PC-9 (cell line): ENCODE measurements around the gene CTNNA3. TPM values are rescaled to one million over a fixed set of nuclear protein-coding genes. Genes with fewer than 3 reads are reported as not detected.
A peak's percentile ranks its signal among the peaks of the same experiment; 100 is the strongest.

ENCODE experiments used
- BruUV-seq: library from RNA; stranded (reverse); fragments of 400-500 nt; replicated peaks from 2 replicates; lab custom pipeline; 2021; lab: Mats Ljungman, UMichigan
- CTCF ChIA-PET: fragments of 300-600 bp; sonication (Branson Sonifier 250); formaldehyde crosslinking; loops from one replicate; lab custom pipeline; 2022; ENCODE audit warnings: antibody characterized with exemption; lab: Charles Lee
- POLR2A ChIA-PET: fragments of 300-600 bp; sonication (Branson Sonifier 250); formaldehyde crosslinking; loops from one replicate; lab custom pipeline; 2022; ENCODE audit warnings: antibody characterized with exemption; ENCODE audit not compliant: unreplicated experiment; lab: Charles Lee
- DNase-seq, 2 experiments: peaks; one replicate each; pipeline versions ENCODE4 v3.0.0 to v3.0.0-alpha.2; 2015 to 2022; ENCODE audit warnings: mixed read lengths in 1 of 2
- H2AFZ ChIP-seq: fragments of 200-600 bp; sonication (generic); 2 replicates; pipeline ENCODE4 v1.8.1; 2017; ENCODE audit warnings: antibody characterized with exemption
- H3F3A ChIP-seq: fragments of 200-600 bp; sonication (generic); 2 replicates; pipeline ENCODE4 v1.8.1; 2017; ENCODE audit warnings: antibody characterized with exemption, mild to moderate bottlenecking, low read depth; ENCODE audit not compliant: insufficient read depth
- H3K27ac ChIP-seq: fragments of 200-600 bp; sonication (generic); 2 replicates; pipeline ENCODE4 v1.6.1; 2016; ENCODE audit warnings: mixed run types
- H3K27me3 ChIP-seq: fragments of 200-600 bp; sonication (generic); 2 replicates; pipeline ENCODE4 v1.6.1; 2016; ENCODE audit warnings: low read depth, mixed run types; ENCODE audit not compliant: insufficient read depth
- H3K36me3 ChIP-seq: fragments of 200-600 bp; sonication (generic); 2 replicates; pipeline ENCODE4 v1.6.1; 2016; ENCODE audit warnings: low read depth, mixed run types
- H3K4me1 ChIP-seq: fragments of 200-600 bp; sonication (generic); replicated peaks from 2 replicates; pipeline ENCODE4 v1.6.1; 2016; ENCODE audit warnings: mixed run types; ENCODE audit not compliant: insufficient read depth
- H3K4me2 ChIP-seq: fragments of 200-600 bp; sonication (generic); 2 replicates; pipeline ENCODE4 v1.6.1; 2017; ENCODE audit warnings: mixed run types
- H3K4me3 ChIP-seq: fragments of 200-600 bp; sonication (generic); 2 replicates; pipeline ENCODE4 v1.6.1; 2016; ENCODE audit warnings: mixed run types
- H3K79me2 ChIP-seq: fragments of 200-600 bp; sonication (generic); 2 replicates; pipeline ENCODE4 v1.6.1; 2017; ENCODE audit warnings: low read depth, mixed run types
- H3K9me2 ChIP-seq: fragments of 200-600 bp; sonication (generic); 2 replicates; pipeline ENCODE4 v1.8.1; 2017; ENCODE audit warnings: mild to moderate bottlenecking; ENCODE audit not compliant: insufficient read depth
- H3K9me3 ChIP-seq: fragments of 200-600 bp; sonication (generic); 2 replicates; pipeline ENCODE4 v1.8.1; 2016; ENCODE audit warnings: low read depth; ENCODE audit not compliant: insufficient read depth
- H4K20me1 ChIP-seq: fragments of 200-600 bp; sonication (generic); 2 replicates; pipeline ENCODE4 v1.8.1; 2017; ENCODE audit not compliant: insufficient read depth
- CTCF ChIP-seq: fragments of 200-600 bp; sonication (generic); conservative IDR thresholded peaks from 2 replicates; pipeline ENCODE4 v1.6.1; 2017; ENCODE audit warnings: mixed run types, antibody characterized with exemption, mild to moderate bottlenecking, moderate library complexity
- EZH2 ChIP-seq: fragments of 200-600 bp; sonication (generic); IDR thresholded peaks from 2 replicates; pipeline ENCODE4 v1.8.0; 2017; ENCODE audit warnings: antibody characterized with exemption, low read depth
- intact Hi-C: fragments of 100-400 bp; cut with micrococcal nuclease; formaldehyde crosslinking; loops from one replicate; pipeline ENCODE4 v1.10.0; 2022; ENCODE audit not compliant: unreplicated experiment
- total RNA-seq: library from RNA; stranded (reverse); gene quantifications from 2 replicates; pipeline ENCODE4 v1.2.3, GENCODE V29; 2021

The CTNNA3 gene
- total RNA-seq, 1 experiment from 2014 or later, result not detected

- intact Hi-C loops, result no loop called here
- no peak for DNase-seq
- POLR2A ChIA-PET, result no interaction called here
- Histone ChIP-seq H3F3A (no peaks in the 10 kb centered on the region), H3K4me1 (no peaks in the 10 kb centered on the region), H4K20me1 (no peaks in the 10 kb centered on the region), H3K36me3 (no peaks in the 10 kb centered on the region), H3K9me3 (no peaks in the 10 kb centered on the region), H3K9me2 (no peaks in the 10 kb centered on the region), H3K27ac (no peak overlapping the region), H3K4me2 (no peak overlapping the region), H2AFZ (no peak overlapping the region; the same call in 1 of the 2 replicates), H3K4me3 (no peak overlapping the region), H3K79me2 (no peaks in the 10 kb centered on the region), H3K27me3 (no peaks in the 10 kb centered on the region)
- TF ChIP-seq CTCF (no peak), EZH2 (no peak)
- no TSS peak for BruUV-seq
- CTCF ChIA-PET, result no interaction called here
Measured at GRCh38 chr10:66828957-66829356, 867.0 kb downstream of the CTNNA3 start.

- no peaks in the 10 kb centered on the region for H3K36me3 ChIP-seq
- no peaks in the 10 kb centered on the region for H3K4me1 ChIP-seq
- no peaks in the 10 kb centered on the region for H3K9me2 ChIP-seq
- no peak overlapping the region for H3K27ac ChIP-seq
- POLR2A ChIA-PET, result interaction anchor here (0.6 kb wide), 1 partner anchor 277 kb away, joined by 3 read pairs; no protein-coding TSS in a partner anchor
- no peaks in the 10 kb centered on the region for H3F3A ChIP-seq
- DNase-seq, result peak in 1 of 2 experiments; percentile 46
- no peaks in the 10 kb centered on the region for H3K79me2 ChIP-seq
- H3K4me2 ChIP-seq, result no peak overlapping the region
- CTCF ChIA-PET, result no interaction called here
- H3K4me3 ChIP-seq, result no peak overlapping the region
- no peaks in the 10 kb centered on the region for H3K27me3 ChIP-seq
- H3K9me3 ChIP-seq, result no peaks in the 10 kb centered on the region
- H2AFZ ChIP-seq, result no peak overlapping the region
- BruUV-seq, result no TSS peak
- intact Hi-C loops, result loop anchor here (1.0 kb wide), 1 partner anchor 80 kb away; no protein-coding TSS in a partner anchor
- TF ChIP-seq CTCF, result no peak
- no peak for TF ChIP-seq EZH2
- H4K20me1 ChIP-seq, result no peaks in the 10 kb centered on the region
Measured at GRCh38 chr10:66827353-66827752, 868.6 kb downstream of the CTNNA3 start.

- DNase-seq, result no peak
- H3K27ac ChIP-seq, result no peak overlapping the region
- H4K20me1 ChIP-seq, result no peaks in the 10 kb centered on the region
- no peak overlapping the region for H3K4me2 ChIP-seq
- BruUV-seq, result no TSS peak
- H3K4me1 ChIP-seq, result no peaks in the 10 kb centered on the region
- POLR2A ChIA-PET, result no interaction called here
- no peaks in the 10 kb centered on the region for H3K9me2 ChIP-seq
- no peak overlapping the region for H3K4me3 ChIP-seq
- no peaks in the 10 kb centered on the region for H3K79me2 ChIP-seq
- H3K9me3 ChIP-seq, result no peaks in the 10 kb centered on the region
- intact Hi-C loops, result no loop called here
- TF ChIP-seq EZH2 (no peak), CTCF (no peak)
- H3K36me3 ChIP-seq, result no peaks in the 10 kb centered on the region
- H3F3A ChIP-seq, result no peaks in the 10 kb centered on the region
- CTCF ChIA-PET, result no interaction called here
- no peaks in the 10 kb centered on the region for H3K27me3 ChIP-seq
- H2AFZ ChIP-seq, result no peak overlapping the region
Measured at GRCh38 chr10:66823301-66823700, 872.7 kb downstream of the CTNNA3 start.
